WERI-Rb-1 (cell line): ENCODE measurements around the gene ZNF462.

ENCODE experiments used
- DNase-seq: peaks from one replicate; pipeline ENCODE4 v3.0.0-alpha.2; 2020
- H3K27ac ChIP-seq: fragments of 250-450 bp; sonication (Bioruptor Pico); 2 replicates; pipeline ENCODE4 v1.5.1; 2020; ENCODE audit warnings: mild to moderate bottlenecking, moderate library complexity
- H3K27me3 ChIP-seq: fragments of 250-450 bp; sonication (Bioruptor Pico); 2 replicates; pipeline ENCODE4 v1.5.1; 2021; ENCODE audit warnings: mild to moderate bottlenecking, low read depth, moderate library complexity; ENCODE audit not compliant: insufficient read depth, severe bottlenecking
- H3K36me3 ChIP-seq: fragments of 250-450 bp; sonication (Bioruptor Pico); 2 replicates; pipeline ENCODE4 v1.5.1; 2020; ENCODE audit warnings: mild to moderate bottlenecking, moderate library complexity
- H3K4me3 ChIP-seq: 2 replicates; pipeline ENCODE4 v1.5.1; 2011; ENCODE audit warnings: low read depth, mild to moderate bottlenecking, control low read depth, low read length
- H3K9me3 ChIP-seq: fragments of 250-450 bp; sonication (Bioruptor Pico); 2 replicates; pipeline ENCODE4 v1.5.1; 2021; ENCODE audit warnings: mild to moderate bottlenecking, moderate library complexity; ENCODE audit not compliant: severe bottlenecking
- CTCF ChIP-seq: IDR thresholded peaks from 2 replicates; pipeline ENCODE4 v1.5.1; 2011; ENCODE audit warnings: low read depth, mild to moderate bottlenecking, control low read depth, inconsistent platforms, low read length

Gene ZNF462

GRCh38 chr9:107025260-107026035 is 162.5 kb downstream of the ZNF462 start:
- Histone ChIP-seq H3K36me3 (no peaks in the 10 kb centered on the region), H3K9me3 (peaks cover 4% of the 10 kb centered on the region), H3K27ac (no peak overlapping the region), H3K27me3 (no peaks in the 10 kb centered on the region), H3K4me3 (no peak overlapping the region)
- TF ChIP-seq CTCF = no peak
- no peak for DNase-seq

- TF ChIP-seq CTCF = no peak
Measured at GRCh38 chr9:107029146-107029545, 166.2 kb downstream of the ZNF462 start.

GRCh38 chr9:107033966-107034365 is 171.0 kb downstream of the ZNF462 start:
- Histone ChIP-seq H3K36me3 (no peaks in the 10 kb centered on the region), H3K27ac (no peak overlapping the region), H3K4me3 (no peak overlapping the region), H3K27me3 (no peaks in the 10 kb centered on the region), H3K9me3 (no peaks in the 10 kb centered on the region)
- DNase-seq = no peak
- TF ChIP-seq CTCF = no peak

More at GRCh38 chr9:107029146-107029545, 166.2 kb downstream of the ZNF462 start:
- H3K27me3 ChIP-seq = no peaks in the 10 kb centered on the region
- H3K36me3 ChIP-seq = no peaks in the 10 kb centered on the region
- H3K9me3 ChIP-seq = no peaks in the 10 kb centered on the region
- peak; percentile 83 for DNase-seq
- H3K27ac ChIP-seq = peak overlapping the region; percentile 38
- H3K4me3 ChIP-seq = no peak overlapping the region

- Histone ChIP-seq H3K9me3 (no peaks in the 10 kb centered on the region), H3K27me3 (no peaks in the 10 kb centered on the region), H3K27ac (no peak overlapping the region), H3K36me3 (no peaks in the 10 kb centered on the region), H3K4me3 (no peak overlapping the region)
- no peak for TF ChIP-seq CTCF
- DNase-seq = no peak
Measured at GRCh38 chr9:107034831-107035230, 171.9 kb downstream of the ZNF462 start.

- Histone ChIP-seq H3K27ac (peak overlapping the region; percentile 48), H3K4me3 (no peak overlapping the region), H3K27me3 (no peaks in the 10 kb centered on the region), H3K36me3 (no peaks in the 10 kb centered on the region), H3K9me3 (no peaks in the 10 kb centered on the region)
- no peak for TF ChIP-seq CTCF
- DNase-seq = peak; percentile 70
Measured at GRCh38 chr9:107036367-107036766, 173.4 kb downstream of the ZNF462 start.

- TF ChIP-seq CTCF = no peak
- Histone ChIP-seq H3K27ac (peak overlapping the region; percentile 68), H3K9me3 (no peaks in the 10 kb centered on the region), H3K27me3 (no peaks in the 10 kb centered on the region), H3K4me3 (no peak overlapping the region), H3K36me3 (no peaks in the 10 kb centered on the region)
- no peak for DNase-seq
Measured at GRCh38 chr9:107039542-107039941, 176.6 kb downstream of the ZNF462 start.
